GM19193 (cell line): ENCODE results near the gene SNAI1.

Experiments used
- POLR2A ChIP-seq: IDR thresholded peaks from 4 replicates; pipeline ENCODE4 v1.6.1; 2011; ENCODE audit not compliant: insufficient read depth, insufficient read length; ENCODE audit errors: extremely low read depth

Gene SNAI1

GRCh38 chr20:49999329-49999728, 16.5 kb downstream of the SNAI1 start:
- no peak for TF ChIP-seq POLR2A

GRCh38 chr20:50001784-50002311, 19.1 kb downstream of the SNAI1 start:
- no peak for TF ChIP-seq POLR2A

GRCh38 chr20:50003253-50003656, 20.5 kb downstream of the SNAI1 start:
- no peak for TF ChIP-seq POLR2A

- TF ChIP-seq POLR2A, result no peak
Observed at GRCh38 chr20:50004229-50004628, 21.4 kb downstream of the SNAI1 start.

GRCh38 chr20:50005471-50005981, 22.7 kb downstream of the SNAI1 start:
- TF ChIP-seq POLR2A, result no peak

GRCh38 chr20:50007369-50007768, 24.6 kb downstream of the SNAI1 start:
- TF ChIP-seq POLR2A, result no peak

- no peak for TF ChIP-seq POLR2A
Observed at GRCh38 chr20:50008007-50008406, 25.2 kb downstream of the SNAI1 start.

- no peak for TF ChIP-seq POLR2A
Observed at GRCh38 chr20:50009521-50010454, 27.0 kb downstream of the SNAI1 start.

GRCh38 chr20:50012282-50013263, 29.8 kb downstream of the SNAI1 start:
- TF ChIP-seq POLR2A, result no peak

GRCh38 chr20:50013976-50014375, 31.2 kb downstream of the SNAI1 start:
- TF ChIP-seq POLR2A, result no peak

GRCh38 chr20:50014570-50015562, 32.1 kb downstream of the SNAI1 start:
- no peak for TF ChIP-seq POLR2A

- no peak for TF ChIP-seq POLR2A
Observed at GRCh38 chr20:50015636-50015992, 32.8 kb downstream of the SNAI1 start.

- no peak for TF ChIP-seq POLR2A
Observed at GRCh38 chr20:50015993-50016770, 33.4 kb downstream of the SNAI1 start.
